Central memory CD8-positive, alpha-beta T cell (primary cell): ENCODE measurements around the gene KCNIP1.
"Not testable (repeated sequence)": the region's sequence is repeated elsewhere in the genome, so short reads cannot be mapped to it uniquely, and the experiment has no call there.

ENCODE experiments used
- ATAC-seq: fragments of 150-1000 bp; cut with Tn5 transposase; replicated peaks from 2 replicates; pipeline ENCODE4 v1.10.0; 2022; ENCODE audit warnings: mild to moderate bottlenecking, moderate FRiP score, moderate number of reproducible peaks; ENCODE audit not compliant: poor library complexity, severe bottlenecking; ENCODE audit errors: extremely low read depth
- DNase-seq, 2 donors: peaks; one replicate each; pipeline ENCODE4 v3.0.0; 2021; ENCODE audit warnings: low spot score in 2 of 2
- H3K27ac Mint-ChIP-seq: one replicate; pipeline ENCODE4 v1.8.0; 2022; ENCODE audit warnings: low read depth, mild to moderate bottlenecking, moderate library complexity, mixed read lengths
- H3K27me3 Mint-ChIP-seq: one replicate; pipeline ENCODE4 v1.8.0; 2022; ENCODE audit warnings: mixed read lengths
- H3K36me3 Mint-ChIP-seq: one replicate; pipeline ENCODE4 v1.8.0; 2022; ENCODE audit warnings: mild to moderate bottlenecking, moderate library complexity, mixed read lengths; ENCODE audit not compliant: insufficient read depth
- H3K4me1 Mint-ChIP-seq: one replicate; pipeline ENCODE4 v1.8.0; 2022; ENCODE audit warnings: mixed read lengths
- H3K4me3 Mint-ChIP-seq: one replicate; pipeline ENCODE4 v1.8.0; 2022; ENCODE audit warnings: mild to moderate bottlenecking, moderate library complexity, mixed read lengths
- H3K9me3 Mint-ChIP-seq: one replicate; pipeline ENCODE4 v1.8.0; 2022; ENCODE audit warnings: mixed read lengths

KCNIP1 gene

GRCh38 chr5:170747851-170748250 is 244.0 kb downstream of the KCNIP1 start:
- H3K4me3 Mint-ChIP-seq, result no peak overlapping the region
- ATAC-seq (no peak), DNase-seq (no peak)
- no peak overlapping the region for H3K27ac Mint-ChIP-seq
- H3K4me1 Mint-ChIP-seq, result peaks cover 5% of the 10 kb centered on the region
- no peaks in the 10 kb centered on the region for H3K9me3 Mint-ChIP-seq
- H3K27me3 Mint-ChIP-seq, result peaks cover 46% of the 10 kb centered on the region
- H3K36me3 Mint-ChIP-seq, result peaks cover under 1% of the 10 kb centered on the region

GRCh38 chr5:170748951-170749471 is 245.2 kb downstream of the KCNIP1 start:
- H3K27ac Mint-ChIP-seq, result no peak overlapping the region
- H3K4me1 Mint-ChIP-seq, result peaks cover 4% of the 10 kb centered on the region
- H3K4me3 Mint-ChIP-seq, result no peak overlapping the region
- no peak for ATAC-seq
- no peaks in the 10 kb centered on the region for H3K9me3 Mint-ChIP-seq
- no peaks in the 10 kb centered on the region for H3K36me3 Mint-ChIP-seq
- H3K27me3 Mint-ChIP-seq, result peaks cover 46% of the 10 kb centered on the region
- no peak for DNase-seq

DNA sequence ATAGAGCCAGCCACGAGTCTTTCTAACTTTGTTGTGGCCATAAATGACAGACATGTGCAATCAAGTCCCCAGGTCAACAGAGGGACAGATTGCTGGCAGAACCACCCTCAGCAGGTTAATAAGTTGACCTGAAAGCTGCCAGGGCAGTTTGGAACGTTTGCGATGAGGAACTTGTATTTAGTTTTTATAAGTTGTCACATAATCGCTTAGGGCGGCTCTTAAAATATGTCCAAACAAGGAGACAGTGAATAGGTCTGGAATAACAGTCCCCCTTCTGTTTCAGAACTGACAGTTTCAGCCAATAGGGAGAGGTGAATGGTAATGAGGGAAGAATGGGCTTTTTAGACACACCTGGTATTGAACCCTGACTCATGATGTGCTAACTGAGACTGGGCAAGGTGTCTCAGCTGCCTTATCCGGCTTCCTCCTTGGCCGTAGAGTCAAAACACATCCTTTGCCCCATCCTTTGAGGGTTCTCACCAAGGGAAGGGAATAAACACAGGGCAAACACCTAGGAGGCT is 246.2 kb downstream of the KCNIP1 start:
- no peak overlapping the region for H3K27ac Mint-ChIP-seq
- H3K4me1 Mint-ChIP-seq, result no peaks in the 10 kb centered on the region
- H3K36me3 Mint-ChIP-seq, result no peaks in the 10 kb centered on the region
- H3K4me3 Mint-ChIP-seq, result no peak overlapping the region
- DNase-seq, result no peak
- no peaks in the 10 kb centered on the region for H3K9me3 Mint-ChIP-seq
- peaks cover 46% of the 10 kb centered on the region for H3K27me3 Mint-ChIP-seq
- no peak for ATAC-seq

DNA sequence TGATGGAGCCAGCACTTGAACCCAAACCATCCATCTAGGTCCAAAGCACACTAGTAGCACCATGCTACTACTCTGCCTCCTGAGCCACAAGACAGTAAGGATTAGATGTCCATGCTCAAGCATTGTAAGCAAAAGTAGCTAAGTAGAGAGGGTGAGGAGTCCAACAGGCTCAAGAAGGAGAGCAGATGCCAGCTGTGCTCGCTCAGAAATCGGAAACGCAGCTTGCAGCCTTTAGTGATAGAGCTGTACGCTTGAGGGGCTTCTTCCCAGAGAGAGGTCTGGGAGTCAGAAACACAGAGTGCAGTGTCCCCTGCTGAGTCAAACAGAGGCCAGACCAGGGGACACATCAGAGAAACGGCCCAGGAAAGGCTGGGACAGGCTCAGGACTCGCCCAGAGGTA is 247.0 kb downstream of the KCNIP1 start:
- no peak for ATAC-seq
- peaks cover 46% of the 10 kb centered on the region for H3K27me3 Mint-ChIP-seq
- no peak overlapping the region for H3K4me3 Mint-ChIP-seq
- DNase-seq, result no peak
- no peaks in the 10 kb centered on the region for H3K4me1 Mint-ChIP-seq
- H3K36me3 Mint-ChIP-seq, result no peaks in the 10 kb centered on the region
- H3K27ac Mint-ChIP-seq, result no peak overlapping the region
- no peaks in the 10 kb centered on the region for H3K9me3 Mint-ChIP-seq

- H3K4me1 Mint-ChIP-seq, result no peaks in the 10 kb centered on the region
- H3K9me3 Mint-ChIP-seq, result no peaks in the 10 kb centered on the region
- H3K27ac Mint-ChIP-seq, result no peak overlapping the region
- DNase-seq (no peak), ATAC-seq (no peak)
- no peaks in the 10 kb centered on the region for H3K36me3 Mint-ChIP-seq
- H3K4me3 Mint-ChIP-seq, result no peak overlapping the region
- peaks cover 45% of the 10 kb centered on the region for H3K27me3 Mint-ChIP-seq
Measured at GRCh38 chr5:170751631-170752030, 247.8 kb downstream of the KCNIP1 start.

- no peak for DNase-seq
- H3K27ac Mint-ChIP-seq, result no peak overlapping the region
- no peak for ATAC-seq
- no peaks in the 10 kb centered on the region for H3K36me3 Mint-ChIP-seq
- H3K4me1 Mint-ChIP-seq, result no peaks in the 10 kb centered on the region
- H3K4me3 Mint-ChIP-seq, result no peak overlapping the region
- peaks cover 36% of the 10 kb centered on the region for H3K27me3 Mint-ChIP-seq
- no peaks in the 10 kb centered on the region for H3K9me3 Mint-ChIP-seq
Measured at GRCh38 chr5:170752257-170753215, 248.7 kb downstream of the KCNIP1 start.

- DNase-seq, result no peak
- Mint-ChIP-seq H3K27me3 (peaks cover 28% of the 10 kb centered on the region), H3K9me3 (no peaks in the 10 kb centered on the region), H3K27ac (no peak overlapping the region), H3K4me3 (no peak overlapping the region), H3K4me1 (no peaks in the 10 kb centered on the region), H3K36me3 (no peaks in the 10 kb centered on the region)
- no peak for ATAC-seq
Measured at GRCh38 chr5:170753311-170753710, 249.5 kb downstream of the KCNIP1 start.

DNA sequence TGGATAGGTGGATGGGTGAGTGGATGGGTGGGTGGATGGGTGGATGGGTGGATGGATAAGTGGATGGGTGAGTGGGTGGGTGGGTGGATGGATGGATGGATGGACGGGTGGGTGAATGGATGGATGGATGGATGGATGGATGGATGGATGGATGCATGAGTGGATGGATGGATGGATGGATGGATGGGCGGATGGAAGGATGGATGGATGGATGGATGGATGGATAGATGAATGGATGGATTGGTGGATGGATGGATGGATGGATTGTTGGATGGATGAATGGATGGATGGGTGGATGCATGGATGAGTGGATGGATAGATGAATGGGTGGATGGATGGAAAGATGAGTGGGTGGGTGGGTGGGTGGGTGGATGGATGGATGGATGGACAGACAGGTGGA is 250.7 kb downstream of the KCNIP1 start:
- not testable (repeated sequence) for H3K27ac Mint-ChIP-seq, ATAC-seq, DNase-seq, H3K4me3 Mint-ChIP-seq, H3K36me3 Mint-ChIP-seq, H3K4me1 Mint-ChIP-seq, H3K9me3 Mint-ChIP-seq
- peaks cover 23% of the 10 kb centered on the region for H3K27me3 Mint-ChIP-seq

GRCh38 chr5:170755679-170756456 is 252.0 kb downstream of the KCNIP1 start:
- Mint-ChIP-seq H3K27ac (no peak overlapping the region), H3K4me1 (no peaks in the 10 kb centered on the region), H3K36me3 (no peaks in the 10 kb centered on the region), H3K27me3 (peaks cover 11% of the 10 kb centered on the region), H3K4me3 (no peak overlapping the region), H3K9me3 (no peaks in the 10 kb centered on the region)
- DNase-seq, result no peak
- ATAC-seq, result no peak

DNA sequence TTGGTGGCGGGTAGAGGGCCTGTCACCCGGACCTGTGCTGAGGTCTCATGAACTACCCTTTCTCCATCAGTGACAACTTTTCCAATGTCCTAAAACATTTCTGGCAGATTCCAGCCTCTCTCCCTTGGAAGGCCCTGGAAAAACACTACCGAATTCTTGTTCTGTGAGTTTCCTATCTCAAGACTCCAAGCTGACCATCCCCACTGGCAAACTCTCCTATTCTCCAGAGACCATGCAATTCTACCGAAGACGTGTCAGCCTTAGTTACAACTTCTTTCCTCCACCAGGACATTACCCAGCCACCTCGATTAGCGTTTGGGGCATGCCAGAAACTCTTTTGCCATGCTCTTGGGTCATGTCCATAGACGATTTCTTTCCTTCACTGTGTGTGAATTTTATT is 252.9 kb downstream of the KCNIP1 start:
- no peaks in the 10 kb centered on the region for H3K9me3 Mint-ChIP-seq
- peaks cover 9% of the 10 kb centered on the region for H3K27me3 Mint-ChIP-seq
- no peaks in the 10 kb centered on the region for H3K36me3 Mint-ChIP-seq
- H3K27ac Mint-ChIP-seq, result no peak overlapping the region
- DNase-seq (no peak), ATAC-seq (no peak)
- H3K4me1 Mint-ChIP-seq, result no peaks in the 10 kb centered on the region
- no peak overlapping the region for H3K4me3 Mint-ChIP-seq

GRCh38 chr5:170757182-170757601 is 253.4 kb downstream of the KCNIP1 start:
- H3K27me3 Mint-ChIP-seq, result peaks cover 9% of the 10 kb centered on the region
- no peaks in the 10 kb centered on the region for H3K4me1 Mint-ChIP-seq
- H3K36me3 Mint-ChIP-seq, result no peaks in the 10 kb centered on the region
- no peak for ATAC-seq
- H3K27ac Mint-ChIP-seq, result no peak overlapping the region
- DNase-seq, result no peak
- no peaks in the 10 kb centered on the region for H3K9me3 Mint-ChIP-seq
- H3K4me3 Mint-ChIP-seq, result no peak overlapping the region

- H3K27me3 Mint-ChIP-seq, result peaks cover 9% of the 10 kb centered on the region
- ATAC-seq, result no peak
- H3K27ac Mint-ChIP-seq, result no peak overlapping the region
- no peaks in the 10 kb centered on the region for H3K36me3 Mint-ChIP-seq
- H3K4me3 Mint-ChIP-seq, result no peak overlapping the region
- no peak for DNase-seq
- no peaks in the 10 kb centered on the region for H3K9me3 Mint-ChIP-seq
- H3K4me1 Mint-ChIP-seq, result no peaks in the 10 kb centered on the region
Measured at GRCh38 chr5:170757669-170758068, 253.8 kb downstream of the KCNIP1 start.
